Psoas muscle (tissue), 8 donors: ENCODE measurements around the gene FBLN5. TPM values are rescaled to one million over a fixed set of nuclear protein-coding genes. Genes with fewer than 3 reads are reported as not detected.

Source experiments
- ATAC-seq, 4 donors: fragments of 200-7000 bp; cut with Tn5 transposase; one replicate each; pipeline ENCODE4 v1.9.1; 2020; ENCODE audit warnings: moderate library complexity in 3 of 4, mild to moderate bottlenecking in 2 of 4
- DNase-seq, 2 donors: peaks; one replicate each; pipeline ENCODE4 v3.0.0-alpha.2; 2020
- H3K27ac ChIP-seq: fragments of 200-600 bp; one replicate; pipeline ENCODE4 v1.8.0; 2022
- H3K27me3 ChIP-seq, 3 donors: fragments of 200-600 bp in 1 of 3; one replicate each; pipeline versions ENCODE4 v1.6.1 to v1.8.0; 2013 to 2022; ENCODE audit warnings: low read length in 2 of 3, mild to moderate bottlenecking in 2 of 3, moderate library complexity in 1 of 3; ENCODE audit not compliant: insufficient read depth in 3 of 3
- H3K36me3 ChIP-seq, 2 donors: fragments of 200-600 bp in 1 of 2; one replicate each; pipeline versions ENCODE4 v1.6.1 to v1.8.0; 2013 to 2022; ENCODE audit warnings: low read depth in 1 of 2, mild to moderate bottlenecking in 1 of 2, moderate library complexity in 1 of 2; ENCODE audit not compliant: insufficient read depth in 1 of 2
- H3K4me1 ChIP-seq: fragments of 200-600 bp; one replicate; pipeline ENCODE4 v1.8.0; 2022
- H3K4me3 ChIP-seq: fragments of 200-600 bp; one replicate; pipeline ENCODE4 v1.8.0; 2022; ENCODE audit warnings: mild to moderate bottlenecking
- H3K9me3 ChIP-seq: fragments of 200-600 bp; one replicate; pipeline ENCODE4 v1.8.0; 2022
- CTCF ChIP-seq: fragments of 200-600 bp; IDR thresholded peaks from one replicate; pipeline ENCODE4 v1.8.0; 2022; ENCODE audit warnings: antibody characterized with exemption
- WGBS, 3 donors: extraction: QIAGEN DNeasy Blood & Tissue Kit; methylation state at CpG; one replicate each; pipeline versions ENCODE4 v1.1.6 to v1.1.7; 2013; 5-methylcytosine and 5-hydroxymethylcytosine counted together
- intact Hi-C, 2 donors: fragments of 100-400 bp; cut with DNase I; formaldehyde crosslinking; loops; one replicate each; pipeline versions ENCODE4 v1.11.0 to v1.14.2; 2022
- polyA plus RNA-seq, 3 donors: library from polyadenylated mRNA; stranded (reverse); fragments of 200-250 nt; gene quantifications; one replicate each; pipeline ENCODE4 v1.2.3, GENCODE V29; 2013
- total RNA-seq, 4 donors: library from RNA; stranded (reverse); fragmentation: NEBNext Ultra II Directional in 2 of 4; extraction: Animal tissue kit (Norgen Biotek cat#: 25700) in 2 of 4; gene quantifications; one replicate each; pipeline versions ENCODE4 v1.2.1 to v1.2.4, GENCODE V29; 2021 to 2023
- donor health status: healthy with polysubstance abuse.
- donor health status: DM: no; HTN: no; CAD: no; lungs with moderate emphysema.
- donor health status: Bipolar disorder and iron deficiency.
- donor health status: healthy.
- donor health status: DM: yes; HTN: yes; CAD: no.
- donor health status: DM: no; HTN: no; CAD: no.
- donor health status: DM: no; HTN: no; CAD: no.
- donor health status: DM: yes; HTN: yes; CAD: no.

FBLN5 gene
- total and polyA plus RNA-seq, 7 donors: 12.3 to 37.8 (median 16.7) TPM

GRCh38 chr14:91910196-91910595 lies 37.3 kb downstream of the FBLN5 start:
- H3K9me3 ChIP-seq: no peaks in the 10 kb centered on the region
- intact Hi-C loops: no loop called here
- no peaks in the 10 kb centered on the region for H3K36me3 ChIP-seq
- no peak overlapping the region for H3K27ac ChIP-seq
- H3K27me3 ChIP-seq: peaks cover 0 to 2% (median 0%) of the 10 kb centered on the region in 3 donors
- H3K4me1 ChIP-seq: no peaks in the 10 kb centered on the region
- ATAC-seq: no peak
- WGBS, 3 donors: 92 to 96% (median 92%) methylated on average over 9 of the region's 9 CpGs
- TF ChIP-seq CTCF: no peak
- DNase-seq: no peak
- no peak overlapping the region for H3K4me3 ChIP-seq

GRCh38 chr14:91906374-91906773 lies 41.1 kb downstream of the FBLN5 start:
- 91 to 99% (median 92%) methylated on average over 2 of the region's 2 CpGs for WGBS, 3 donors
- intact Hi-C loops: no loop called here
- Histone ChIP-seq H3K9me3 (no peaks in the 10 kb centered on the region), H3K4me1 (no peaks in the 10 kb centered on the region), H3K27me3 (no peaks in the 10 kb centered on the region), H3K36me3 (no peaks in the 10 kb centered on the region), H3K4me3 (no peak overlapping the region), H3K27ac (no peak overlapping the region)
- no peak for DNase-seq
- TF ChIP-seq CTCF: no peak
- ATAC-seq: no peak

GRCh38 chr14:91904956-91905645 lies 42.4 kb downstream of the FBLN5 start:
- Histone ChIP-seq H3K9me3 (no peaks in the 10 kb centered on the region), H3K4me3 (no peak overlapping the region), H3K4me1 (no peaks in the 10 kb centered on the region), H3K27me3 (no peaks in the 10 kb centered on the region), H3K27ac (no peak overlapping the region), H3K36me3 (no peaks in the 10 kb centered on the region)
- no peak for TF ChIP-seq CTCF
- WGBS, 3 donors: 90 to 94% (median 91%) methylated on average over 9 of the region's 9 CpGs
- ATAC-seq: no peak
- DNase-seq: no peak
- intact Hi-C loops: no loop called here

GRCh38 chr14:91904483-91904882 lies 43.0 kb downstream of the FBLN5 start:
- WGBS, 3 donors: 80 to 84% (median 83%) methylated on average over 8 of the region's 8 CpGs
- Histone ChIP-seq H3K4me3 (no peak overlapping the region), H3K27ac (no peak overlapping the region), H3K27me3 (no peaks in the 10 kb centered on the region), H3K4me1 (no peaks in the 10 kb centered on the region), H3K36me3 (no peaks in the 10 kb centered on the region), H3K9me3 (no peaks in the 10 kb centered on the region)
- no peak for TF ChIP-seq CTCF
- DNase-seq (no peak), ATAC-seq (no peak)
- intact Hi-C loops: no loop called here

- intact Hi-C loops: no loop called here
- H3K4me1 ChIP-seq: no peaks in the 10 kb centered on the region
- no peak overlapping the region for H3K4me3 ChIP-seq
- ATAC-seq (no peak), DNase-seq (no peak)
- peaks cover 0 to 1% (median 0%) of the 10 kb centered on the region in 3 donors for H3K27me3 ChIP-seq
- TF ChIP-seq CTCF: no peak
- no peak overlapping the region for H3K27ac ChIP-seq
- no peaks in the 10 kb centered on the region for H3K36me3 ChIP-seq
- H3K9me3 ChIP-seq: no peaks in the 10 kb centered on the region
- 43 to 67% (median 61%) methylated on average over 2 of the region's 2 CpGs for WGBS, 3 donors
These were observed 44.4 kb downstream of the FBLN5 start for GRCh38 chr14:91903070-91903469.
